PFSK-1 (cell line): ENCODE data around the gene PPL.

Source experiments
- FOXP2 ChIP-seq: optimal IDR thresholded peaks from 2 replicates; pipeline ENCODE3; 2011; ENCODE audit warnings: borderline replicate concordance, control low read depth, inconsistent platforms; ENCODE audit not compliant: insufficient read depth; ENCODE audit errors: extremely low read length, extremely low read depth
- POLR2AphosphoS5 ChIP-seq: IDR thresholded peaks from 2 replicates; pipeline ENCODE4 v1.6.1; 2012; ENCODE audit warnings: low read depth, mild to moderate bottlenecking, control low read depth, low read length, moderate library complexity
- SIN3A ChIP-seq: IDR thresholded peaks from 2 replicates; pipeline ENCODE4 v1.6.1; 2012; ENCODE audit warnings: mild to moderate bottlenecking, low read length, moderate library complexity, borderline replicate concordance; ENCODE audit not compliant: insufficient read depth
- TAF1 ChIP-seq: IDR thresholded peaks from 2 replicates; pipeline ENCODE4 v1.6.1; 2012; ENCODE audit warnings: low read length, control low read depth, borderline replicate concordance; ENCODE audit not compliant: insufficient read depth
- TF ChIP-seq, protein P1 (sequence below), 2 experiments: IDR thresholded peaks; 2 replicates each; pipeline versions ENCODE4 v1.6.1 to v1.8.0; 2011 to 2012; ENCODE audit warnings: low read depth in 2 of 2, low read length in 2 of 2, control low read depth in 1 of 2, inconsistent platforms in 1 of 2, mild to moderate bottlenecking in 1 of 2, moderate library complexity in 1 of 2; ENCODE audit not compliant: insufficient read depth in 1 of 2

The PPL gene

DNA sequence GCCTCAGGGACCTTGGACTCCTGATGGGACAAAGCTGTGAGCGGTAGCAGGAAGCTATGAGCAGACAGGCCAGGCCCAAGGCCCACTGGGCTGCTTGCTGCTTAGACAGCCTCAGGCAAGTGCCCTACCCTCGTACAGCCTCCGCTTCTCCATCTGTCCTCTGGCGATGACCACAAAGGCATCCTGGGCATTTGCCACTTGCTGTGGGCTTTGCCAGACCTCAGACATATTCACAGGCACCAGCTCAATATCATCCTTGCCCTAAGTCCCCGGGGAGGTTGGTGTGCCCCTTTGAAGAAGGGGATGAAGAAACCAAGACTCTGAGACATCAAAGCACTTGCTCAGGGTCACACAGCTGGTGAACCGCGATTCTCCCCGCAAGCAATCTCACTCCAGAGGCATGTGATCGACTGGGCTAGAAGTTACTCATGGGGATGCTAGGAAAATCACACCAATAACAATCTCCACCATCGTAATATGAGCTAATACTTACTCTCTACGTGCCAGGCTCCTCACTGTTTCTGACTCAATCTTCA, 21.7 kb downstream of the PPL start:
- TF ChIP-seq POLR2AphosphoS5 (no peak), FOXP2 (no peak), TAF1 (no peak), SIN3A (no peak)
- TF ChIP-seq, protein P1, sequence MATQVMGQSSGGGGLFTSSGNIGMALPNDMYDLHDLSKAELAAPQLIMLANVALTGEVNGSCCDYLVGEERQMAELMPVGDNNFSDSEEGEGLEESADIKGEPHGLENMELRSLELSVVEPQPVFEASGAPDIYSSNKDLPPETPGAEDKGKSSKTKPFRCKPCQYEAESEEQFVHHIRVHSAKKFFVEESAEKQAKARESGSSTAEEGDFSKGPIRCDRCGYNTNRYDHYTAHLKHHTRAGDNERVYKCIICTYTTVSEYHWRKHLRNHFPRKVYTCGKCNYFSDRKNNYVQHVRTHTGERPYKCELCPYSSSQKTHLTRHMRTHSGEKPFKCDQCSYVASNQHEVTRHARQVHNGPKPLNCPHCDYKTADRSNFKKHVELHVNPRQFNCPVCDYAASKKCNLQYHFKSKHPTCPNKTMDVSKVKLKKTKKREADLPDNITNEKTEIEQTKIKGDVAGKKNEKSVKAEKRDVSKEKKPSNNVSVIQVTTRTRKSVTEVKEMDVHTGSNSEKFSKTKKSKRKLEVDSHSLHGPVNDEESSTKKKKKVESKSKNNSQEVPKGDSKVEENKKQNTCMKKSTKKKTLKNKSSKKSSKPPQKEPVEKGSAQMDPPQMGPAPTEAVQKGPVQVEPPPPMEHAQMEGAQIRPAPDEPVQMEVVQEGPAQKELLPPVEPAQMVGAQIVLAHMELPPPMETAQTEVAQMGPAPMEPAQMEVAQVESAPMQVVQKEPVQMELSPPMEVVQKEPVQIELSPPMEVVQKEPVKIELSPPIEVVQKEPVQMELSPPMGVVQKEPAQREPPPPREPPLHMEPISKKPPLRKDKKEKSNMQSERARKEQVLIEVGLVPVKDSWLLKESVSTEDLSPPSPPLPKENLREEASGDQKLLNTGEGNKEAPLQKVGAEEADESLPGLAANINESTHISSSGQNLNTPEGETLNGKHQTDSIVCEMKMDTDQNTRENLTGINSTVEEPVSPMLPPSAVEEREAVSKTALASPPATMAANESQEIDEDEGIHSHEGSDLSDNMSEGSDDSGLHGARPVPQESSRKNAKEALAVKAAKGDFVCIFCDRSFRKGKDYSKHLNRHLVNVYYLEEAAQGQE (IDR thresholded peaks at IDR 0.05; ENCODE audit: insufficient read depth in 1 of 2, low read depth in 2 of 2, low read length in 2 of 2): no peak

DNA sequence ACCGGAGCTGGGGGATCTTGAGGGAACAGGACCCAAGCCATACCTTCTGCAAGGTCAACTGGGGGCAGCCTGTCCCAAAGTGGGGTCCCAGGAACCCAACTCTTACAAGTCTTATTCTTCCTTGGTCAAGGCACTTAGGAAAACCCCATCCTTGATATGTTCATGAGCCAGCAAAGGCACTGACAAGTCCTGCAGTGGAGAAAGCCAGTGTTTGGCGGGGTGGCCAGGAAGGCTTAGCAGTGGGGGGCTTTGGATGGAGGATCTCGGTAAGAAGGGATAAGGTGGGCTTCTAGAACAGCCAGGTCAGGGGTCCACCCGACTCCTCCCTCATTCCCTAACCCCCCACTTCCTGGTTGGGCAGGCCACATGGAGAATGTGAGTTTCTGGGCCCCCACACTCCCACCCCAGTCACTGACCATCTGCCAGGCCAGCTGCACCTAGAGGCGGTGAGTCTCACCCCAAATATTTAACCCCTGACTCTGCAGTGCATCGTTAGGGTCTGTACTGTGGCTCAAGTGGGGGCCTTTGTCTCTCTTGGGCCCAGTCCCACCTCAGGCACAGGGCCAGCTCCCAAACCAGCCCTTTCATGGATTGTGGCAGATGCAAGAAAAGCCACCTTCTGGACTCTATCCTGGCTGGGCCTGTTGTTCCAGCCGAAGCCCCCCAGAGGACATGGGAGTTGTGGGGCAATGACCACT, 22.3 kb downstream of the PPL start:
- no peak for TF ChIP-seq FOXP2
- no peak for TF ChIP-seq SIN3A
- no peak for TF ChIP-seq POLR2AphosphoS5
- no peak for TF ChIP-seq TAF1
- TF ChIP-seq, protein P1 (IDR thresholded peaks at IDR 0.05; ENCODE audit: insufficient read depth in 1 of 2, low read depth in 2 of 2, low read length in 2 of 2): no peak

DNA sequence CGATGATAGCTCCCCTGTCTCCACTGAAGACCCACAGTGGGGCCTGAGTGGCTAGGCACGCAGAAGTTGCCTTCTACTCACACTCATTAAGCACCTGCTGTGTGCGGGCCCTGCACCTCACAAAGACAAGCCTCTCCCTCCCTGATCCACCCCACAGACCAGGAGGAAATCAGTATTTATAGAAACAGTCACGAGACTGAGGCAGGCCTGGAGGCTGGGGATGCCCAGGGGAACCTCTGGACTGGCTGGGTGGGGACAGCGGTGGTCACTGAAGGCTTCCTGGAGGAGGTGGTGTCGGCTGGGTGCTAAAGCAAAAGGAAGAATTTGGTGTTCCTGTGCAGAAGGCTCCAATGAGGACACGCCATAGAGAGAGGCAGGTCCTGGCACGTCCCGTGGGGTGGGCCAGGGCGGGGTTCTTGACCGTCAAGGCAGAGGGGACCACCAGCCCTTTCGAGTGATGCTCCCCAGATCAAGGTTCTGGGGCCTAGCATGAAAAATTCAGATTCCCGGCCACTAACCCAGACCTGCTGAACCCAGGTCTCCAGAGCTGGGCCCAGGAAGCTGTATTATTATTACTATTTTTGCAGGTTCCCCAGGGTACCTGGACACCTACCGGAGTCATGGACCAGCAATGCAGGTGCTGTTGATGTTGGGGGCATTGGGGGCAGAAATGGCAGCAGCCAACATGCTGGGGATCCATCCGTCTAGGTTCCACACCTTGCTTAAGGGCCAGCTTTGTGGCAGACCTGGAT, 23.0 kb downstream of the PPL start:
- TF ChIP-seq, protein P1 (IDR thresholded peaks at IDR 0.05; ENCODE audit: insufficient read depth in 1 of 2, low read depth in 2 of 2, low read length in 2 of 2): no peak
- TF ChIP-seq POLR2AphosphoS5: no peak
- no peak for TF ChIP-seq FOXP2

DNA sequence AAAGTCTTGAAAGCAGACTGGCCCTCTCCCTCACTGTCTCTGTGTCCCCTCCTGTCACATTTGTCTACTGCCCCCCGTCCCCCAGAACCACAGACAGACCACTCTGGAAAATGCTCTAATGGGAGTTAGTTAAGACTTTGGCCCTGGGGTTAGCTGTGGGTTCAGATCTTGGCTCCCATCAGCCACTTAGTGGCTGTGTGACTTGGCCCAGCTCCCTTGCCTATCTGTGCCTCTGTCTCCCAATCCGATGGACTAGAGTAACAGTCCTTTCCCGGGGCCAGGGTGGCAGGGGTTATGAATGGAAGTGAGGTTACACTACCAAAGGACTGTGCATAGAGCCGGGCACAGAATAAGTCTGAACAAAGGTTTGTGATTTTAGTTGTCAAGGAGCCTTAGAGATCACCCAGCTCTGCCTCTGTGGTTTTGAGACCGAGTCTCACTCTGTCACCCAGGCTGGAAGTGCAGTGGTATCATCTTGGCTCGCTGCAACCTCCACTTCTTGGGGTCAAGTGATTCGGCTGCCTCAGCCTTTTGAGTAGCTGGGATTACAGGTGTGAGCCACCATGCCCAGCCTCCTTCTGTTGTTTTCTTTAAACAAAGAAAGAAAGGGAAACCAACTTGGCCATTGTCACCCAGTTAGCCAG, 23.7 kb downstream of the PPL start:
- no peak for TF ChIP-seq SIN3A
- TF ChIP-seq TAF1: no peak
- no peak for TF ChIP-seq POLR2AphosphoS5
- no peak for TF ChIP-seq FOXP2
- TF ChIP-seq, protein P1 (IDR thresholded peaks at IDR 0.05; ENCODE audit: insufficient read depth in 1 of 2, low read depth in 2 of 2, low read length in 2 of 2): no peak
